GM21723 (cell line): ENCODE data around the gene SNRPB2.

Experiments used
- ATAC-seq: cut with Tn5 transposase; IDR thresholded peaks from one replicate; pipeline ENCODE4 v1.9.1; 2021; ENCODE audit warnings: mild to moderate bottlenecking, moderate library complexity; ENCODE audit not compliant: unreplicated experiment

Gene SNRPB2

DNA sequence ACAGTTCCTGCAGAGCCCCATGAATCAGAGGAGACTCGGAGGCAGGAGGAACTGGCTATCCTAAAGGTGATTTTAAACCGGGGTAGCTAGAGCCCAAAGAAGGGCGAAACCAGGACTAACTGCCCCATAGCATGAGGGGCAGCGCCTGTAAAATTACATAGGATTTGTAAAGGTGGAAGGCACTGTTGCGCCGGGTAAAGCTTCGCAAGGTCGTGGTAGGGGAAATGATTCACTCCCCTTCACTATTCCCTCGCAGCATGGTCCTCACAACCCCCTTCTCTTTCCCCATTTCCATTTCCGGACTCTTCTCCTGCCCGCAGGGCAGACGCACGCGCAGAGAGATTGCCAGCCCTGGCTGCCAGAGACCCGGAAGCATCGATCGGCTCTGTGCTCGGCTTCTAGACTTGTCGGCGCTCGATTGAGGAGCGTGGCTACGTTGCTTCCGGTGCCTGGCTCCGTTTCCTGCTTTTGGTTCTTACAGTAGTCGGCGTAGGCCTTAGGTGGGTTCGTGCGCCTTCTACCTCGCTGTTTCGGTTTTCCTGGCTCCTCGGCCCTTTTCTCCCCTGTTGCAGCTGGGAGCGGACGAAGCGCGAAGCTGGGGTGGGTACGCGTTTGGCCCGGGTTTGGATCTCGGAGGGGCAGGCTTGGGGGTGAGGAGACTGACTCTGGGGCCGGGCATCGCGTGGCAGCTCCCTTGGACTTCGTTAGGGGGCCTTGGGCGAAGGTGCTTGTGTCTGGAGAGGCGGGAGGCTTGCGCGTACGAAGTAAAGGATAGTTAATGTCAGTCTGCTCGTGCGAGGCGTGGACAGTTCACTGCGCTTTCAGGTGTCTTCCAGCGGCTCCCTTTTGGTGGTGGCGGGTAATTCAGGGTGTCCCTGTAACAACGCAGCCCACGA lies at the start of gene SNRPB2:
TSS of gene SNRPB2 (plus strand) at position 462 of the 896 bp plus-strand sequence. CDS start 1,677 bp downstream, outside the sequence.
- ATAC-seq = peak; percentile 99

DNA sequence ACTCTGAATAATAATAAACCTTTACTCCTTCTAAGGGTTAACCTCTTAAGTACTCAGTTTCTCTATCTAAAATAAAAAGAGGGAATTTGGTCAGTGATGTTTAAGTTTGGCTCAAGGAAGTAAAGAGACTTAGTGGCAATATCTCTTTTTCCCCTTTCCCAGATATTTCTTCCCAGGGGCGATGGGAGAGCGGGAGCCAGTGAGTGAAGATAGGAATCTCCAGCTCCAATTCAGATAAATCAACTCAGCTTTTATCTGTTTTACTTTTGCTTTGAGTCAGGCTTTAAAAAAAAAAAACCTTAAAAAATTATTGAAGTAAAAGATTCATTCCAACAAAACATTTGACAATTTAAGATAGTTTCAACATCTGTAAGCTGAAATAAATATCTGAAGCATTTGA lies 45.4 kb upstream of the SNRPB2 start:
- no peak for ATAC-seq

DNA sequence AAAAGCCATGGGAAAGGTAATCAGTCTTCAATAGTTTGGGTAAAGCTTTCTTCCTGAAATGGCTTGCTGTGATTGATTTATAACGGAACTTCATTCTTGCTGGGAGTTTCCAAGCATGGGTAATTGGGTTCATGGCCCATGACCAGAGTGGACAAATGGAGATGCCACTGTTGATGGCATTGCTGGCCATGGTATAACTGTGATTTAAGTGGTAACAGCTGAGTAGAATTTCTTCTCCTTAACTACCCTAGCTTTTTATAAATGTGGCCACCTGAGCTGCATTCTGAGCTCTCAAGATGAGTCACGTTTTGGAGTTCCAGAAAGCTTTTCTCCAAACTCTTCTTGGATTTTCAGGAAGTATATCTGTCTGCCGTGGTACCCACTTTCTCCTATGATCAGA lies 39.9 kb upstream of the SNRPB2 start:
- ATAC-seq = no peak

DNA sequence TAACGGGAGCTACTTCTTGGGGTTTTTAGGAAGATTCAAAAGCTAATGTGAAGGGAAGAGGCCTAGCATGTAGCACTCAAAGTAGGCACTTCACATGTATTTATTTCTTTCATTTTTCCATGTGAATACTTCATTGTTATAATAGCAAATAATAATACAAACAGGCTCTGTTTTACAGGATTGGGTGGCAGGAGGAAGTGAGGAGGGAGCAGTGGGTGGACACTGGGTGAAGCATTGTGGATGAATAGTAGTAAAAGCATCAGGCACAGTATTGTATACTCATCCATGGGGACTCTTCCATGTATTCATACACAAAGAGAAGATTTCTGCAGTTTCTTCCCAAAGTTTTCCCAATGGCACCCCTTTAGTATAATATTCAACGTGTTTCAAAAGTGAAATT lies 38.4 kb upstream of the SNRPB2 start:
- ATAC-seq = no peak

DNA sequence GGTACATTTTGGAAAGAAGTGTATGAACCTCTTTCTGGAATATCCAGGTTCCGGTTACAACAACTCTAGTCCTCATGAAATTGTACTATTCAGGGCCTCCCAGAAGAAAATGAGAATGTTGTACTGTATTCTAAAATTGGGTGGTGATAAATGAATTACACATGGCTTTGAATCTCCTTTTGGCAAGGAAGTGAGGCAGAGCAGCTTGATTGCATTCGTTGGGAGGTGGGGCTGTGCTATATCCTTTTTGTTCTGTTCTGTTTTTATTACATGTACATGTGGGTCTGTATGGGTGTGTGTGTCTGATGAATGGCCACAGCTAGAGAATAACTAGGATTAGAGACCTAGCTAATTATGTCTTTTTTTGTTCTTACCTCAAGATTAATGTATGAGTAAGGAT lies 37.8 kb upstream of the SNRPB2 start:
- no peak for ATAC-seq

DNA sequence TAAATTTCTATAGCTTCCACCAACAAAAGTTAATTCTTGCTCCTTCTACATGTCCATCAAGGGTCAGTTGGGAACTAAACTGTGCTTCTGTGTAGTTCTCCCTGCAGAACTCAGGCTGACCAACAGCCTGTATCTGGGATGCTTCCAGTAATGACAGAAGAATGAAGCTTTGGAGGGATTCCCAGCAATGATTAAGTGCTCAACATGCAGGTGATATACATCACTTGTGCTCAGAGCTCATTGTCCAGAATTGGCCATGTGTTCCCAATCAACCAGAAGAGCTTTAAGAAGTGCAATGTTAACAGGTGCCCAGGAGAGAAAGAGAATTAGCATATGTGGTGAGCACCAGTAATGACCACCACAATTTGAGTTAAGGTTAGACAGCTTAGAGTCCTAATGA lies 37.4 kb upstream of the SNRPB2 start:
- ATAC-seq = no peak

DNA sequence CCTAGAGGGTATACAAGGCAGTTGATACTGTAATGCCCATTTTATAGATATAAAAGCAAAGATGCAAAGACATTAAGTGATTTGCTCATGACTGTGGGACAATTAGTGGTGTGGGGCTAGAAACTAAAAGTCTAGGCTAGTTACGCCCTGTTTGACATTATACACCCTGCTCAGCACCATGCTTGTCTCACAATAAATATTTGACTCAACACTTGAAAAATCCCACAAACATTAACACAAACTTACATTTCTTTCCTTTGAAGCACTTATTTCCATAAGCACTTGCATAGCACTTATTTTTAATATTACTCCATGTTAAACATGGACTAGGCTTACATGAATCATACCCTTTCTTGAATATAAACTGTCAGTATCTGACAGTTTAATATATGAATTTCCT lies 36.5 kb upstream of the SNRPB2 start:
- ATAC-seq = no peak

DNA sequence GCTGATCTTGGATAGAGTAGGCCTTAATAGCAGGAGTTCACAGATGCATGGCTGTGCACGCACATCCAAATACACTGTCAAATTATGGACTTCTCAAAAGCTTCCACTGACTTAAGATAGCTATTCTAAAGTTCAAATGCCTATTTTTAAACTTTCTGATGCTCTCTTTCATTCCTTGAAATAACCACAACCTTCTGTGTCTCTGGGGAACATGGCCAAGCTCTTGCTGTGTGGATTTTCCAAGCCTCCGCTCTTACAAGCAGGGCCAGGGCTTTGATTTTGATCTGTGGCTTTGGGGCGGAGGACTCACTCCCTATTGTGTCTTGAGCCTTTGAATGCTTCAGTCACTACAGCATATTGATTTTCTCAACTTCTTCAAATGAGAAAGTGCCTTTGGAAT lies 35.7 kb upstream of the SNRPB2 start:
- no peak for ATAC-seq

DNA sequence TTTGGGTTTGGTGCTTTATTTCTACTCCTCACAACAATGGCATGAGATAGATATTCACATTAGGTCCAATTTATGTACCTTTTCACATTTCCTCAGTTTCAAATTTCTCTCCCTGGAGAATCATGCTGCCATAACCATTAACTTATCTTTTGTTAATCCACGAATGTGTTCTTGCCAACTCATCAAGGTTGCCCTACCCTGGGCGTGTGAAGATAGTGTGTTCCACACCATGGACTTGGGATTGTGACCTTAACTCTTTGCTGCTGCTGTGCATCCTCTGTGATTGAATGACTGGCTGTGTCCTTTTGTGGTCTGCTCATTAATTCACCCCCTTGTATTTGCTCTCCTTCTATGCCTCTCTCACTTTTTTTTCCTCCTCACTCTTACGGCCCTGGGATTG lies 34.2 kb upstream of the SNRPB2 start:
- no peak for ATAC-seq

DNA sequence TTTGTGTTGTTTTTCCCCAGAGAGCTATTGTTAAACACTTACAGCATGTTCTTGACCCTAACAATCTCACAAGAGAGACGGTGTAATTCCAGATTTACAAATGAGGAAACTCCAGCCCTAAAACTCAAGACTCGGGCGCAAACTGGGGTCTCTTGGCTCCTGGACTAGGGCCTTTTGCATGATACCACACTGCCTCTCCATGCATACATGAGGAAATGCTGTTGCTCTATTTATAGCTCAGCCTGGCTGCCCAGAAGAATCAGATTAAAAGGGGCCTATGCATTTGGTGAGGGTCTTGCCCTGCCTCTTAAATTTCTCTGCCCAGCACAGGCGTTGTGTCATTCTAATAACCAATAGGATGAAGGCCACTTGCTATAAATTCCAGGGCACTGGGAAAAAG lies 30.5 kb upstream of the SNRPB2 start:
- no peak for ATAC-seq

DNA sequence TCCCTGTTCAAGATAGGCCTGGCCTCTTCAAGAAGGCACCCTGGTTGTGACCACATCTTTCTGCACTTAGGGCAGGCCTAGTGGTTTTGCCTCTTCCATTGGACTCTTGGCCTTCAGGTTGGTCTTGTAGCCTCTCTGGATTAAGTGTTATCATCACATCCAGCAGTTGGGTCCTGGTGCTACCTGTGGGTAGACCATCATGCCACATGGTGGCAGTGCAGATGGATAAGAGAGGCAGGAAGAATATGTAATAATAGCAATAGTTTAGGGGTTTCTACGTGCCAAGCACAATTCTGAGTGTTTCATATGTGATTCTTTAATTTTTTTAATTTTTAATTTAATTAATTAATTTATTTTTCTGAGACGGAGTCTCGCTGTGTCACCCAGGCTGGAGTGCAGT lies 28.5 kb upstream of the SNRPB2 start:
- no peak for ATAC-seq

DNA sequence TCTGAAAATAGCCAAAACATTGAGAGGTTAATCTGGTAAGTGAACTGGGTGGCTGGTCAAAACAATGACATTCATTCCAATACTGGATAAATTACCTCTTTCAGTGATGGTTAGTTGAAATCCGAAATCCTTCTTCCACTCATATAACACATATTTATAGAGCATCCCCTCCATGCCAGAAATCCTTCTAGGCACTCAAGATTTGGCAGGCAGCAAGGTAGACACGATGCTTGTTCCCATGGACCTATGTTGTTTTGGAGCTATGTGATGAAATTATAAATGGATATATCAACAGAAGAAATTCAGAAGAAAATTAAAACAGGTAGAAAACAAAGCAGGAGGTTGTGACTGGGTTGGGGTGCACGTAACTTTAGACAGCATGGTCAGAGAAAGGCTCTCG lies 26.3 kb upstream of the SNRPB2 start:
- ATAC-seq = no peak

DNA sequence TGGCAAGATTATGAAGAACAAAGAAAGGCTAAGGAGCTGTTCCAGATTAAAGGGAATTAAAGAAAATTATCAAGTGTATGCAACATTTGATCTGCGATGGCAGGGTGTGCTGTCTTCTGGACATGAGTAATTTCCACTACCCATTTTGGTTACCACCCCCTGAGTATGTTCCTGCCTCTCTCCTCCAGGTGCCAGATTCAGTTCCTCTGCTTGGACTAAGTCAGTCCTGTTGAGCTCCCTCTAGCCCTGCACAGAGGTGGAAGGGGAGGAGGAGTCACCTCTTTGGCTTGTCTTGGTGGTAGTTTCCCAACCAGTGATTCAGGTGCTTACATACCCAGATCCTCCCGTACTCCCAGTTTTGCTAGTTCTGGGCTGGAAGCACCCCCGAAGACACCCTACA lies 22.2 kb upstream of the SNRPB2 start:
- peak; percentile 83 for ATAC-seq

DNA sequence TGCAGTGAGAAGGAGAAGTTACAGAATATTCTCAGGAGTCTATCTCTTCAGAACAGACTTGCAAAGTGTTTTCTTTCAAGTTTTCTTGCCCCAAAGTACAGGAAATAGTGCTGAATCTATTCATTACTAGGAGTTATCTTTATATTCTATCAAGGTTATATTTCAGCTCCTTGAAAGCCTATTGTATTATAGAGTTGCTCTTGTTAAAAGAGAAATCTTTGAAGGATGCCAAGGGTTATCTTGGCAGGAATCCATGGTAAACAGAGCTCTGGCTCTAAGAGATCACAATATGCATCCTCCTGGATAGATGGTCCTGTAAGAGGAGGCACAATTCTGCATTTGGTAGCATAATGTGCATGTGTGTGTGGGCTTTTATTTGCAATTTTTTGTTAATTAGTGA lies 21.2 kb upstream of the SNRPB2 start:
- ATAC-seq = no peak

DNA sequence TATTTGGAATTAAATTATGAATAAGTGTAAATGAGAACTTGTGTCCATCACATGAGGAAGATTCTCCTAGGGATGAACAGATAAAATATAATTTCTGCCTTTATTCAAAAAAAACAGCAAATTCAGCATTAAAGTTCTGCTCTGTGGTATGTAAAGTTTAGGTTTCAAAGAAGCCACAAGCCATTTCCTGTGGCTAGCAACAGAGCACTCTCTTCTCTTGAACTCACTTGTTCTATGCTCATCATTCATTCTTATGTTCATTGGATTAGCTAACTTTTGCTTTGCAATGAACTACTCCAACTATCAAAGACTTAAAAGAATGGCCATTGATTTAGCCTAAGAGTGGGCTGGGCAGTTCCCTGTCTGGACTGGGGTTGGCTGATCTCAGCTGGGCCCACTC lies 20.8 kb upstream of the SNRPB2 start:
- peak; percentile 83 for ATAC-seq

DNA sequence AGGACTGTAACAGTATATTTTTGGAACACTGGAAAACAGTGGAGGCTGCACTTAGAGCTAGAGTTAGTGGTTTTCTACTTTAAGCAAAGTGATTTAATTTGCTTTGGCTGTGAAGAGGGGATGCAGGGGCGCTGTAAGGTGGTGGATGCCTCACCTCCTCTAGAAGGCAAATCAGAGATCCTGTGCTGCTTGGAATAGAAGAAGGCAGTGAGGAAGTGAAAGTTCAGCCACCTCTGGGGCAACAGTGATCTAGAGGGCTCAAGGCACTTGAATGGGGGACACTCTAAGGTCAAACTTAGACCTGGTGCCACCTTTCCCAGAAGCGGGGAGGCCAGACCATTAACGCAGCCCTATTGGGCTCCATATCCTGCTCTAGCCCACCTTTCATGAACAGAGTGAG lies 19.0 kb upstream of the SNRPB2 start:
- no peak for ATAC-seq

DNA sequence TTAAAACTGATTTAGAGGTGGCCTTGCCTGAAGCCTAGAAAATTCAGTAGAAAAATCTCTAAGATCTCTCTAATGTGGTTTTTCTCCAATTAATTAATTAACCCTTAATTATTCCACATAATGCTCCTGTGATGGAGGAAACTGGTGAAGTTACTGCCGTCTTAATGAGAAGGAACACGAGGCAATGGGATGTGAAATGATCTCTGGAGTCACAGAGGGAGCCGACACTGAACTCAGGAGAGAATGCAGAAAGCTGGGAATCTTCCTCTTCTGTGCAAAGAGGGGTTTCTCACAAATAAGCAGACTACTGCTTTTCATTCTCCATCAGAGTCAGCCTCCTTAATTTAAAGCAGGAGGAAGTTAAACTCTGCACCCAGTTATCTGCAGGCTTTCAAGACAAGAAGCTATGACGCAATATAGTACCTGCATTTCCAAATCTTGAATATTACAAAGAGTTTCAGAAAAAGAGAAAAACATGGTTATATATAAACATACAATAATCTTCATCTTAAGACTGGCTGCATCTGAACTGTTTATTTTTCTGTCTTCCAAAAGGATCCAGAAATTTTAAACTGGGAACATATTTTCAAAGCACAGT lies 18.1 kb upstream of the SNRPB2 start:
- no peak for ATAC-seq

DNA sequence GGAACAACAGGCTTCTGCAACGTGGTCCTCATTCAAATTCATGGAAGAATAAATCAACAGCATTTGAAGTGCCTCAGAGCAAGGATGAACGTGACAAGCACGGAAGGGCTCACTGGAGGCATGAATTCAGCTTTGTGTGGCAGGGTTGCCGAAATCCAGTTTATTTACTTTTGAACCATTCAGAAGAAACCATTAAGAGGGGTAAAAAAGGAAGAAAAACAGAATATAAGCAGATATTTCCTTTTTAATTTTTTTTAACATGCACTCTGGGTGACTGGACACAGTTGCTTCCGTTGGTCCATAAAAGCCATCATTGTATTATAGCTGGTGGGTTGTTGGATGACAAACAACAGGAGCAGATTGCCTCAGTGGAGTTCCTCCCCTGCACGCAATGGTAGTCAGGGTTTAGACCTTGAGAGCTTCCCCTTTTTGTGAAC lies 17.3 kb upstream of the SNRPB2 start:
- no peak for ATAC-seq

DNA sequence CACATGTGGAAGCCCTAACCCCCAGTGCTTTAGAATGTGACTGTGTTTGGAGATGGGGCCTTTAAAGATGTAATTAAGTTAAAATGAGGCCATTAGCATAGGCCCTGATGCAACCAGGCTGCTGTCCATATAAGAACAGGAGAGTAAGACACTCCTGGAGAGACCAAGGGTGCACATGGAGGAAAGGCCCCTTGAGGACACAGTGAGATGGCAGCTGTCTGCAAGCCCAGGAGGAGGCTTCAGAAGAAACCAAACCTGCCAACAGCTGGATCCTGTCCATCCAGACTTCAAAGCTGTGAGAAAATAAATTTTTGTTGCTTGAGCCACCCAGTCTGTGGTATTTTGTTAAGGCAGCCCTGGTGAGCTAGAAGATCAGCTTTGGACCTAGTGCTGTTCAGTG lies 16.8 kb upstream of the SNRPB2 start:
- ATAC-seq = no peak

DNA sequence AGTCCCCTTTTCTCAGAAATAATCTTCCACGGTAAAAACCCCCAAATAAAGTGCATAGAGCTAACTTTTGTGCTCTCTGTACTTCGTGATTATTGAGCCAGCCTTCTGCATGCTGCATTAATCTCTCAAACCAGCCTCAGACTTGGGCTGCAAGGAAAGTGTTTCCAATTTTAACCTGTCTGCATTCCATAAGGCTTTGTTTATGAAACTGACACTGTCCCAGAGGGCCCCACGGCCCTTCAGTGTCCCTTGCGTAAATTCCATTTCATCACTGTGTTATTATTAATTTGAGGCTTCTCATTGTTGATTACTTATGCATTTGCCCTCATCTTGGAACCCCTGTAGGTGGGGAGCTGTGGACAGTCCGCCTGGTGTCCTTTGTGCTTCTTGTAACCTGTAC lies 15.6 kb upstream of the SNRPB2 start:
- ATAC-seq = no peak

DNA sequence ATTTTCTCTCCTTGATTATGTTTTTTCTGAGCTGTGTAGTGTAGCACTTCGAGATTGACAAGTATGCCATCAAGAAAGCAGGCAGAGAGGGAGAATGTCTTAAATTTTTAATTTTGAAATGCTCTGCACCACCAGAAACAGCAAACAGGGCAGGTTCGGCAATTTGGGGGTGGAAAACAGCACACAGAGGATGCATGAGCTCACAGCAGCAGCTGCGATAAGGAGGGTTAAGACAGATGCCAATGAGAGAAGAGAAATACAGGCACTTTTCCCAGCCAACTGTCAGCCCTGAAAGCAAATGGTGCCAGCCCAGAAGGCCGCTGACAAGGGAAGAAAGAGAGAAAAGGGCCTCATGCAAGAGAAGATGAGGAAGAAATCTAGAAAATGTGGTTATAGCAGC lies 15.1 kb upstream of the SNRPB2 start:
- no peak for ATAC-seq

DNA sequence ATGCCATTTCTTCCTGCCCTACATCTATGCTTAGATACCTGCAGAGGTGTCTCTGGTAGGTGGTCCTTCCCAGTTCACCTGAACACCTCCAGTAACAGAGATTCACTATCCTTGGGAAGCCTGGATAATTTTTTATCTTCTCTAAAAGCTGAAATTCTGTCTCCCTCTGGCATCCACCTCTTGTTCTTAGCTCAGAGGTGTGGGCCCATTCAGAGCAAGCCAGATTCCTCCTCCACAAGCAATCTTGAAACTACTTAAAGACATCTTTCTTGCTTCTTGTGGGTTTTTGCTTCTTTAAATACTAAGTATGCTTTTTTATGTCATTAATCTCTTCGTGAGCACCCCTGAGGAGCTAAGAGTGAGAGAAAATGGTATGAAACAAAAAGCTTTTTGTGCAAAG lies 10.4 kb upstream of the SNRPB2 start:
- no peak for ATAC-seq

DNA sequence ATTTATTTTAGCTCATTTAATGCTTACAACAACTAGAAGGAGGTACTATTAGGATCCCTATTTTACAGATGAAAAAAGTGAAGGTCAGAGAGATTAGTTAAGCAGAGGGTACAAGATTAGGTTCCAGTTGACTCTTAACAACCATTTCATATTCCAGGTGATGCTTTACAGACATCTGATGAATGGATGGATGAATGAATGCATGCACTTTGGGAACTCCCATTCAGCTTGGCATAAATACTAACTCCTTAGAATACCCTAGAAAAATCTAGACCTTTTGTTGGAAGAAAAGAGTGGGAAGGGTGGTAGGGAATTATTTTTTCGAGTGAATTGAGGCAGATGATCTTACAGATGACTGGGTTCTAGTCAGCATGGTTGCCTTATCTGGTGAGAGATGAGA lies 746 bp upstream of the SNRPB2 start:
- ATAC-seq = no peak
